ENCODE data around the gene CCSAP. TPM values are rescaled to one million over a fixed set of nuclear protein-coding genes. Genes with fewer than 3 reads are reported as not detected.

CCSAP gene
- total RNA-seq, 4 donors from 2014 or later, result 5.1 to 6.7 (median 6.2) TPM

DNA sequence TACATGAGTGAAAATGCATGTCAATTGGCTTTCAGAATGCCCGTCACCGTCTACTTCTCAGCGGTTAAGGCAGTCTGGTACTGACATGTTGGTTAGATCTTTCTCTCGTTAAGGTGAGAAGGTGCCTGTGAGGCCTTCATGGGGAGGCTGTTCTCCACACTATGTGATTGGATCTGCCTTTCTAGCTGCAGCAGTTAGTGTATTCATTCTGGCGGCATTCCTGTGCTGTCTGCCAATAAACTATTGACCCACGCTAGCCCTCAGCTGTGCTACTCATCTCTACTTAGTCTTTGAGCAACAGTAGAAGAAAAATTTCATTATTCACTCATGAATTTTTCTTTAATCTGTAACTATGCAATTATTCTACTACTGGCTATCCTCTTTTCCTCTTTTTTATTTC lies 32.0 kb downstream of the CCSAP start:
- no peak for ATAC-seq
- 40 to 76% methylated on average over 1 to 6 of the region's 6 CpGs for WGBS, 2 donors (ENCODE audit: low coverage in 1 of 2)
- no peak overlapping the region for H3K4me3 ChIP-seq
- no peaks in the 10 kb centered on the region for H3K9me3 ChIP-seq
- H3K36me3 ChIP-seq, result peaks cover 0 to 45% of the 10 kb centered on the region in 2 donors
- H3K27ac ChIP-seq, result no peak overlapping the region
- peaks cover 0 to 30% (median 0%) of the 10 kb centered on the region in 3 donors for H3K4me1 ChIP-seq
- TF ChIP-seq, protein P1, sequence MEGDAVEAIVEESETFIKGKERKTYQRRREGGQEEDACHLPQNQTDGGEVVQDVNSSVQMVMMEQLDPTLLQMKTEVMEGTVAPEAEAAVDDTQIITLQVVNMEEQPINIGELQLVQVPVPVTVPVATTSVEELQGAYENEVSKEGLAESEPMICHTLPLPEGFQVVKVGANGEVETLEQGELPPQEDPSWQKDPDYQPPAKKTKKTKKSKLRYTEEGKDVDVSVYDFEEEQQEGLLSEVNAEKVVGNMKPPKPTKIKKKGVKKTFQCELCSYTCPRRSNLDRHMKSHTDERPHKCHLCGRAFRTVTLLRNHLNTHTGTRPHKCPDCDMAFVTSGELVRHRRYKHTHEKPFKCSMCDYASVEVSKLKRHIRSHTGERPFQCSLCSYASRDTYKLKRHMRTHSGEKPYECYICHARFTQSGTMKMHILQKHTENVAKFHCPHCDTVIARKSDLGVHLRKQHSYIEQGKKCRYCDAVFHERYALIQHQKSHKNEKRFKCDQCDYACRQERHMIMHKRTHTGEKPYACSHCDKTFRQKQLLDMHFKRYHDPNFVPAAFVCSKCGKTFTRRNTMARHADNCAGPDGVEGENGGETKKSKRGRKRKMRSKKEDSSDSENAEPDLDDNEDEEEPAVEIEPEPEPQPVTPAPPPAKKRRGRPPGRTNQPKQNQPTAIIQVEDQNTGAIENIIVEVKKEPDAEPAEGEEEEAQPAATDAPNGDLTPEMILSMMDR (IDR thresholded peaks at IDR 0.05), result no peak
- TF ChIP-seq EP300 (IDR thresholded peaks at IDR 0.05) (no peak), POLR2AphosphoS5 (IDR thresholded peaks at IDR 0.05) (no peak)
- H3K27me3 ChIP-seq, result no peaks in the 10 kb centered on the region

DNA sequence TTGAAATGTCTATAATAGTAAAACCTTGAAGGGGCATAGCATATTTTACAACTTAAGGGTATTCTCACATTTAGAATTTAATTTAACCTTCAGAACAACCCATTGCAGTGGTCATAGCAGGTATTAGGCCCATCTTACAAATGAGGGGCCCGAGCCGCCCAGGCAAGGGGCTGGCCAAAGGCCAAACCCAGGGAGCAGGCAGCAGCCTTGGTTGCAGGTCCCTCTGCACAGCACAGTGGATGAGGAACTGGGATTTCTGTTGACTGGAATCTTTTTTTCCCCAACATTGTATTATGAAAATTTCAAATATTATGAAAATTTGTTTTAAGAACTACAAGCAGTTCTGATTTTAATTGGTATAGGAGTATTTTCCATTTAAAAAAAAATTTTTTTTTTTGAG lies 33.2 kb downstream of the CCSAP start:
- 78% methylated on average over 2 of the region's 2 CpGs; no CpG with 5 or more reads in 1 of the 2 donors for WGBS, 2 donors (ENCODE audit: low coverage in 1 of 2)
- Histone ChIP-seq H3K27ac (peak overlapping the region in 1 of 4 donors; percentile 2), H3K9me3 (no peaks in the 10 kb centered on the region), H3K36me3 (peaks cover 0 to 51% of the 10 kb centered on the region in 2 donors), H3K4me1 (peaks cover 0 to 30% (median 0%) of the 10 kb centered on the region in 3 donors), H3K4me3 (no peak overlapping the region), H3K27me3 (no peaks in the 10 kb centered on the region)
- no peak for TF ChIP-seq POLR2AphosphoS5 (IDR thresholded peaks at IDR 0.05)
- TF ChIP-seq POLR2A (IDR thresholded peaks at IDR 0.05), result no peak
- TF ChIP-seq, protein P1 (IDR thresholded peaks at IDR 0.05), result no peak
- no peak for TF ChIP-seq EP300 (IDR thresholded peaks at IDR 0.05)
- ATAC-seq, result no peak

DNA sequence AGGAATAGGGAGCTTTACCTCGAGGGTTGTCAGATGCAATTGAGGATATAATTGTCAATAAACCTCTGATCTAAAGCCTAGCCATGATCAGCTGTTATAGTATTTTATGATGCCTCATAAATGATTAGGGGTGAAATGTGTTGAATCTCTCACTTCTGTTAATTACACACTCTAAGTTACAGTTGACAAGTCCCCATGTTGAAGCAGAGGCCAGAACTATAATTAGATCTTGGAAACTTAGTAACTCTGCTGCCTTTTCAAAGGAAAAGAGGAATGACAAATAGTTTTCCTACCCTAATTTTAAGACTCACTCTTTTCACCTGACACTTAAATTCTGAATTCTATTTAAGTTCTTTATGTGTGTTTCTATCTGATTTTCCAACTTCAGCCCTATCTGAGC lies 33.8 kb downstream of the CCSAP start:
- peaks cover 0 to 57% of the 10 kb centered on the region in 2 donors for H3K36me3 ChIP-seq
- peaks cover 0 to 30% (median 0%) of the 10 kb centered on the region in 3 donors for H3K4me1 ChIP-seq
- 80% methylated on average over 1 of the region's 1 CpG; no CpG with 5 or more reads in 1 of the 2 donors for whole genome bisulfite sequencing, 2 donors (ENCODE audit: low coverage in 1 of 2)
- H3K4me3 ChIP-seq, result no peak overlapping the region
- TF ChIP-seq, protein P1 (IDR thresholded peaks at IDR 0.05), result no peak
- TF ChIP-seq EP300 (IDR thresholded peaks at IDR 0.05), result no peak
- TF ChIP-seq POLR2A (IDR thresholded peaks at IDR 0.05), result no peak
- no peak for TF ChIP-seq POLR2AphosphoS5 (IDR thresholded peaks at IDR 0.05)
- no peaks in the 10 kb centered on the region for H3K9me3 ChIP-seq
- no peak for ATAC-seq
- H3K27ac ChIP-seq, result peak overlapping the region in 1 of 4 donors; percentile 2
- no peaks in the 10 kb centered on the region for H3K27me3 ChIP-seq

DNA sequence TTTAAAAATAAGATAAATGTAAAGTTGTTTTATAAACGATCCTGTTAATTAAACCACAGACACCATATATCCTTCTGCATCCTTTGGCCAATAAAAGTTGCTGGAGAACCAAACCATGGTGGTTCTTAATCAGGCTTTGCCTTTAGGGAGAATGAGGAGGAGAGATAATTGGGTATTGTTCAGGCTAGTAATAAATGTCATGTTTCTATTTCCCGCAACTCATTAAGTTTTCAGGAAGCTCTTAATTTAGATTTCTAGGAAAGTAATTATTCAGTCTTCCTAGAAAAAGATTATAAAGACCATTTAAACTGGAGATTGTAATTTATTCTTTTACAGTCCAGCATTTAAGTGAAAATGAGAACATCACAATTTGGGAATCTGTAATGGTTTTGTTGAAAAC lies 37.5 kb downstream of the CCSAP start:
- Histone ChIP-seq H3K27me3 (no peaks in the 10 kb centered on the region), H3K36me3 (peaks cover 0 to 66% of the 10 kb centered on the region in 2 donors), H3K9me3 (no peaks in the 10 kb centered on the region), H3K27ac (no peak overlapping the region), H3K4me3 (no peak overlapping the region), H3K4me1 (peaks cover 0 to 30% (median 4%) of the 10 kb centered on the region in 3 donors)
- no peak for ATAC-seq
- TF ChIP-seq POLR2A (IDR thresholded peaks at IDR 0.05) (no peak), POLR2AphosphoS5 (IDR thresholded peaks at IDR 0.05) (no peak), EP300 (IDR thresholded peaks at IDR 0.05) (no peak)
- TF ChIP-seq, protein P1 (IDR thresholded peaks at IDR 0.05), result no peak
- WGBS, 2 donors (ENCODE audit: low coverage in 1 of 2), result 72 to 75% methylated on average over 2 of the region's 2 CpGs

DNA sequence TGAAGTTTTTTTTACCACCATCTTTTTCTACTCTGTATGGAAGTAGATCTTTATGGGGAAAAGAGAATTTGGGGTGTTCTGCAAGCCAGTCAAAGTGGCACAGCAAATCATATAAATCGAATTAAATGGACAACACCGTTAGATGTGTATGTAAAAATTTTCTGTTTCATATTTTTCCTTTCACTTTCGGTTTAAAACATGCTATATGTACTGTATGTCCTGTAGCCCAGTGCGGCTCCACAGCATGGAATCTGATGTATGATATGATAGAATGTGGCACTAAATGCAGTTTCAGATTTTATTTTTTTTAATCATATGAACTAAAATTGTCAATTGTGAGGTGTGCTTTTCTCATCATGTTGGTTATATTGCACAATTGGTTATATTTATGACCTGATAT lies 39.0 kb downstream of the CCSAP start:
- no peaks in the 10 kb centered on the region for H3K9me3 ChIP-seq
- H3K36me3 ChIP-seq, result peaks cover 13 to 81% of the 10 kb centered on the region in 2 donors
- 85 to 93% methylated on average over 4 of the region's 4 CpGs for WGBS, 2 donors (ENCODE audit: low coverage in 1 of 2)
- no peaks in the 10 kb centered on the region for H3K27me3 ChIP-seq
- H3K4me1 ChIP-seq, result peaks cover 0 to 15% (median 4%) of the 10 kb centered on the region in 3 donors
- no peak for TF ChIP-seq POLR2A (IDR thresholded peaks at IDR 0.05)
- TF ChIP-seq EP300 (IDR thresholded peaks at IDR 0.05), result no peak
- no peak for TF ChIP-seq POLR2AphosphoS5 (IDR thresholded peaks at IDR 0.05)
- TF ChIP-seq, protein P1 (IDR thresholded peaks at IDR 0.05), result no peak
- no peak for ATAC-seq
- no peak overlapping the region for H3K27ac ChIP-seq
- no peak overlapping the region for H3K4me3 ChIP-seq
